Neural progenitor cell (in vitro differentiated cells): ENCODE results near the gene MAD1L1. TPM values are rescaled to one million over a fixed set of nuclear protein-coding genes. Genes with fewer than 3 reads are reported as not detected.

ENCODE experiments used
- DNase-seq: peaks from one replicate; pipeline ENCODE4 v3.0.0-alpha.2; 2016; ENCODE audit warnings: low spot score
- H2AFZ ChIP-seq: fragments of 200-600 bp; sonication (generic); replicated peaks from 2 replicates; pipeline ENCODE4 v1.6.1; 2016; ENCODE audit warnings: antibody characterized with exemption
- H3F3A ChIP-seq: fragments of 200-600 bp; sonication (generic); 2 replicates; pipeline ENCODE4 v1.6.1; 2016; ENCODE audit warnings: antibody characterized with exemption, low read depth
- H3K27ac ChIP-seq: fragments of 200-600 bp; sonication (generic); 2 replicates; pipeline ENCODE4 v1.5.1; 2016; ENCODE audit warnings: mild to moderate bottlenecking
- H3K27me3 ChIP-seq: fragments of 200-600 bp; sonication (generic); 2 replicates; pipeline ENCODE4 v1.6.1; 2016; ENCODE audit warnings: mild to moderate bottlenecking, moderate library complexity
- H3K36me3 ChIP-seq: fragments of 200-600 bp; sonication (generic); 2 replicates; pipeline ENCODE4 v1.5.1; 2016
- H3K4me1 ChIP-seq: fragments of 200-600 bp; sonication (generic); 2 replicates; pipeline ENCODE4 v1.6.1; 2016; ENCODE audit warnings: mixed run types
- H3K4me2 ChIP-seq: fragments of 200-600 bp; sonication (generic); 2 replicates; pipeline ENCODE4 v1.6.1; 2016
- H3K4me3 ChIP-seq: fragments of 200-600 bp; sonication (generic); 2 replicates; pipeline ENCODE4 v1.5.1; 2016
- H3K79me2 ChIP-seq: fragments of 200-600 bp; sonication (generic); 2 replicates; pipeline ENCODE4 v1.6.1; 2016; ENCODE audit warnings: low read depth
- H3K9ac ChIP-seq: fragments of 200-600 bp; sonication (generic); 2 replicates; pipeline ENCODE4 v1.6.1; 2016
- H3K9me3 ChIP-seq: fragments of 200-600 bp; sonication (generic); 2 replicates; pipeline ENCODE4 v1.5.1; 2016; ENCODE audit warnings: low read depth
- H4K20me1 ChIP-seq: fragments of 200-600 bp; sonication (generic); 2 replicates; pipeline ENCODE4 v1.6.1; 2016; ENCODE audit warnings: low read depth
- H3K27ac Mint-ChIP-seq: 3 replicates; pipeline ENCODE4 v1.8.0; 2021; ENCODE audit warnings: mixed read lengths
- H3K27me3 Mint-ChIP-seq: 2 replicates; pipeline ENCODE4 v1.8.0; 2022; ENCODE audit warnings: low read depth, mild to moderate bottlenecking, inconsistent platforms, moderate library complexity, mixed read lengths; ENCODE audit not compliant: insufficient read depth
- H3K36me3 Mint-ChIP-seq: 3 replicates; pipeline ENCODE4 v1.8.0; 2021; ENCODE audit warnings: mixed read lengths
- H3K4me1 Mint-ChIP-seq: 3 replicates; pipeline ENCODE4 v1.8.0; 2021; ENCODE audit warnings: mixed read lengths
- H3K4me3 Mint-ChIP-seq: 3 replicates; pipeline ENCODE4 v1.8.0; 2021; ENCODE audit warnings: mild to moderate bottlenecking, moderate library complexity, mixed read lengths
- H3K9me3 Mint-ChIP-seq: 3 replicates; pipeline ENCODE4 v1.8.0; 2020; ENCODE audit warnings: mixed read lengths
- CTCF ChIP-seq: fragments of 200-600 bp; sonication (generic); IDR thresholded peaks from 2 replicates; pipeline ENCODE4 v1.5.1; 2017; ENCODE audit warnings: antibody characterized with exemption, mild to moderate bottlenecking
- EZH2 ChIP-seq: fragments of 200-600 bp; sonication (generic); IDR thresholded peaks from 2 replicates; pipeline ENCODE4 v1.6.1; 2017; ENCODE audit warnings: antibody characterized with exemption, mild to moderate bottlenecking, moderate library complexity
- EZH2phosphoT487 ChIP-seq: fragments of 200-600 bp; sonication (generic); IDR thresholded peaks from 2 replicates; pipeline ENCODE4 v1.6.1; 2017; ENCODE audit warnings: antibody characterized with exemption
- total RNA-seq: library from RNA; depleted of rRNA; stranded (reverse); fragments of >200 nt; gene quantifications from 2 replicates; pipeline ENCODE4 v1.2.3, GENCODE V29; 2015; ENCODE audit warnings: low replicate concordance

The MAD1L1 gene
- total RNA-seq, 1 donor from 2014 or later = 23.7 TPM

GRCh38 chr7:2141651-2142050, 91.1 kb downstream of the MAD1L1 start:
- Mint-ChIP-seq H3K27me3 (no peaks in the 10 kb centered on the region), H3K36me3 (peaks cover 16% of the 10 kb centered on the region), H3K4me1 (peaks cover 6% of the 10 kb centered on the region), H3K4me3 (no peak overlapping the region), H3K27ac (no peak overlapping the region), H3K9me3 (no peaks in the 10 kb centered on the region)
- no peak overlapping the region for H3K9ac ChIP-seq
- no peaks in the 10 kb centered on the region for H3K27me3 ChIP-seq
- no peak for DNase-seq
- no peak overlapping the region for H3K4me2 ChIP-seq
- H3K9me3 ChIP-seq = no peaks in the 10 kb centered on the region
- H3K79me2 ChIP-seq = no peaks in the 10 kb centered on the region
- TF ChIP-seq CTCF (no peak), EZH2phosphoT487 (no peak), EZH2 (no peak)
- no peaks in the 10 kb centered on the region for H3F3A ChIP-seq
- no peaks in the 10 kb centered on the region for H3K4me1 ChIP-seq
- no peak overlapping the region for H3K4me3 ChIP-seq
- H3K27ac ChIP-seq = no peak overlapping the region
- H2AFZ ChIP-seq = no peak overlapping the region
- no peaks in the 10 kb centered on the region for H3K36me3 ChIP-seq
- peaks cover 7% of the 10 kb centered on the region for H4K20me1 ChIP-seq

DNA sequence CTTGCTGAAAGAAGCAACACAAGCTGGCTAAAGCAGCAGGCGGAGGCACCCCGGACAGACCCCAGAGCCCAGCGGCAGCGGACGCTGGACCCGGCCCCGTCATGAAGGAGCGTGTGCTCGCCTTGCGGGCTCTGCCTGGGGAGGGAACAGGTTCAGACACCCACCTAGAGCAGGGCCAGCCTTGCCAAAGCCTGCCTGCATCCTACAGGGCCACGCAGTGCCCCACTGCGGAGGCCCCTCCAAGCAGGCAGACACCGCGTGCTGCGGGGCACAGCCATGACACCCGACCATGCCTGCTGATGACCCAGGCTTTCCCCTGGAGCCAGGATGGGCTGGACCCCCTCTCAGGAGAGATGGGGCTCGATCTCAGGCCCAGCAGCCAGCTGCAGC, 91.7 kb downstream of the MAD1L1 start:
- no peak overlapping the region for H3K4me3 Mint-ChIP-seq
- H3K9me3 Mint-ChIP-seq = no peaks in the 10 kb centered on the region
- no peak overlapping the region for H3K4me3 ChIP-seq

GRCh38 chr7:2140216-2141020, 92.3 kb downstream of the MAD1L1 start:
- Histone ChIP-seq H3K4me1 (no peaks in the 10 kb centered on the region), H4K20me1 (peaks cover 7% of the 10 kb centered on the region), H3K4me2 (no peak overlapping the region), H3F3A (no peaks in the 10 kb centered on the region), H3K36me3 (no peaks in the 10 kb centered on the region), H3K27me3 (no peaks in the 10 kb centered on the region), H2AFZ (no peak overlapping the region), H3K9me3 (no peaks in the 10 kb centered on the region), H3K4me3 (no peak overlapping the region), H3K27ac (no peak overlapping the region), H3K9ac (no peak overlapping the region), H3K79me2 (no peaks in the 10 kb centered on the region)
- peaks cover 16% of the 10 kb centered on the region for H3K36me3 Mint-ChIP-seq
- no peak for DNase-seq
- peaks cover 6% of the 10 kb centered on the region for H3K4me1 Mint-ChIP-seq
- TF ChIP-seq EZH2phosphoT487 = no peak
- no peak for TF ChIP-seq CTCF
- no peak for TF ChIP-seq EZH2
- H3K4me3 Mint-ChIP-seq = no peak overlapping the region
- H3K27ac Mint-ChIP-seq = no peak overlapping the region
- peaks cover 2% of the 10 kb centered on the region for H3K27me3 Mint-ChIP-seq
- H3K9me3 Mint-ChIP-seq = no peaks in the 10 kb centered on the region

More for the DNA sequence above, 91.7 kb downstream of the MAD1L1 start:
- H3K27ac ChIP-seq = no peak overlapping the region
- Mint-ChIP-seq H3K4me1 (peaks cover 6% of the 10 kb centered on the region), H3K27ac (no peak overlapping the region), H3K27me3 (peaks cover 1% of the 10 kb centered on the region), H3K36me3 (peaks cover 14% of the 10 kb centered on the region)
- H3K79me2 ChIP-seq = no peaks in the 10 kb centered on the region
- no peak for DNase-seq
- H3K36me3 ChIP-seq = no peaks in the 10 kb centered on the region
- H4K20me1 ChIP-seq = peaks cover 7% of the 10 kb centered on the region
- no peaks in the 10 kb centered on the region for H3K9me3 ChIP-seq
- H3K4me1 ChIP-seq = no peaks in the 10 kb centered on the region
- no peaks in the 10 kb centered on the region for H3F3A ChIP-seq
- no peaks in the 10 kb centered on the region for H3K27me3 ChIP-seq
- no peak overlapping the region for H2AFZ ChIP-seq
- H3K4me2 ChIP-seq = no peak overlapping the region
- TF ChIP-seq EZH2phosphoT487 = no peak
- TF ChIP-seq EZH2 = no peak
- no peak for TF ChIP-seq CTCF
- H3K9ac ChIP-seq = no peak overlapping the region
